Loucy (cell line): ENCODE data around the gene TIRAP.

Source experiments
- H2AFZ ChIP-seq: fragments of 200-600 bp; sonication (generic); 2 replicates; pipeline ENCODE4 v1.6.0; 2016; ENCODE audit warnings: antibody characterized with exemption, mild to moderate bottlenecking, low read length, moderate library complexity
- H3F3A ChIP-seq: fragments of 200-600 bp; 2 replicates; pipeline ENCODE4 v1.6.0; 2016; ENCODE audit warnings: antibody characterized with exemption, low read depth, mild to moderate bottlenecking
- H3K27me3 ChIP-seq: fragments of 200-600 bp; sonication (generic); 2 replicates; pipeline ENCODE4 v1.6.1; 2014; ENCODE audit warnings: low read length, mild to moderate bottlenecking; ENCODE audit not compliant: insufficient read depth, poor library complexity, severe bottlenecking
- H3K36me3 ChIP-seq: fragments of 200-600 bp; sonication (generic); 2 replicates; pipeline ENCODE4 v1.6.1; 2016; ENCODE audit warnings: low read length; ENCODE audit not compliant: insufficient read depth
- H3K4me1 ChIP-seq: fragments of 200-600 bp; sonication (generic); 2 replicates; pipeline ENCODE4 v1.5.1; 2014; ENCODE audit warnings: low read length, mild to moderate bottlenecking; ENCODE audit not compliant: insufficient read depth, poor library complexity, severe bottlenecking
- H3K4me2 ChIP-seq: fragments of 200-600 bp; sonication (generic); 2 replicates; pipeline ENCODE4 v1.6.0; 2014; ENCODE audit warnings: antibody characterized with exemption, low read length, low read depth, mild to moderate bottlenecking; ENCODE audit not compliant: poor library complexity, severe bottlenecking
- H3K4me3 ChIP-seq: fragments of 200-600 bp; sonication (generic); 2 replicates; pipeline ENCODE4 v1.5.1; 2014; ENCODE audit warnings: low read length, mild to moderate bottlenecking, mixed read lengths; ENCODE audit not compliant: poor library complexity, severe bottlenecking
- H3K79me2 ChIP-seq: fragments of 200-600 bp; sonication (generic); 2 replicates; pipeline ENCODE4 v1.6.1; 2014; ENCODE audit warnings: low read length; ENCODE audit not compliant: insufficient read depth
- H3K9ac ChIP-seq: fragments of 200-600 bp; sonication (generic); 2 replicates; pipeline ENCODE4 v1.6.0; 2014; ENCODE audit warnings: mild to moderate bottlenecking, low read depth, low read length, moderate library complexity; ENCODE audit not compliant: poor library complexity, severe bottlenecking
- H3K9me2 ChIP-seq: fragments of 200-600 bp; sonication (generic); replicated peaks from 2 replicates; pipeline ENCODE4 v1.6.1; 2016; ENCODE audit warnings: low read depth, low read length, mixed read lengths
- H3K9me3 ChIP-seq: fragments of 200-600 bp; sonication (generic); 2 replicates; pipeline ENCODE4 v1.6.1; 2014; ENCODE audit warnings: mild to moderate bottlenecking, antibody characterized with exemption, low read length, low read depth; ENCODE audit not compliant: insufficient read depth
- H4K20me1 ChIP-seq: fragments of 200-600 bp; sonication (generic); 2 replicates; pipeline ENCODE4 v1.6.0; 2014; ENCODE audit warnings: antibody characterized with exemption, low read length, mild to moderate bottlenecking; ENCODE audit not compliant: insufficient read depth, poor library complexity, severe bottlenecking
- CTCF ChIP-seq: fragments of 200-600 bp; sonication (generic); conservative IDR thresholded peaks from 2 replicates; pipeline ENCODE4 v1.5.1; 2014; ENCODE audit warnings: mild to moderate bottlenecking, antibody characterized with exemption, low read length
- EZH2phosphoT487 ChIP-seq: fragments of 200-600 bp; IDR thresholded peaks from 2 replicates; pipeline ENCODE4 v1.6.1; 2018; ENCODE audit warnings: antibody characterized with exemption, mild to moderate bottlenecking, moderate library complexity, borderline replicate concordance

The TIRAP gene

DNA sequence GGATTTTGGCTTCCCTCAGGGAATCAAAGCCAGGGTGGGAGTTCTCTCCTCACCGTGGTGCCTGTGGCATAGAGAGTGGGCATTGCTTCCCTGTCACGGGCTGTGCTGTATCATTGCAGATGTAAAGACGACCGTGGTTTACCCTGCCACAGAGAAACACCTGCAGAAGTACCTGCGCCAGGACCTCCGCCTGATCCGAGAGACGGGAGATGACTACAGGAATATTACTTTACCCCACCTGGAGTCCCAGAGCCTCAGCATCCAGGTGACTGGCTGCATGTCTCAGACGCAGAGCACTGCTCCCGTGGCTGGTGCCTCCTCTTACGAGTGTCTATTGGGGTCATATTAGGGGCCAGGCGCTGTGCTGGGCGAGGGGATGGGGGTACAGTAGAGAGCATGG lies 48.4 kb downstream of the TIRAP start:
- H3K4me3 ChIP-seq = no peak overlapping the region
- H3F3A ChIP-seq = no peaks in the 10 kb centered on the region
- no peaks in the 10 kb centered on the region for H3K9me2 ChIP-seq
- H3K27me3 ChIP-seq = no peaks in the 10 kb centered on the region
- H3K4me1 ChIP-seq = peaks cover 13% of the 10 kb centered on the region
- peaks cover 14% of the 10 kb centered on the region; the same call in 1 of the 2 replicates for H3K79me2 ChIP-seq
- H3K9me3 ChIP-seq = no peaks in the 10 kb centered on the region
- H3K4me2 ChIP-seq = no peak overlapping the region
- H4K20me1 ChIP-seq = no peaks in the 10 kb centered on the region
- no peak for TF ChIP-seq EZH2phosphoT487
- no peak for TF ChIP-seq CTCF
- no peak overlapping the region for H3K9ac ChIP-seq
- H3K36me3 ChIP-seq = peaks cover 39% of the 10 kb centered on the region; the same call in 1 of the 2 replicates
- no peak overlapping the region for H2AFZ ChIP-seq

DNA sequence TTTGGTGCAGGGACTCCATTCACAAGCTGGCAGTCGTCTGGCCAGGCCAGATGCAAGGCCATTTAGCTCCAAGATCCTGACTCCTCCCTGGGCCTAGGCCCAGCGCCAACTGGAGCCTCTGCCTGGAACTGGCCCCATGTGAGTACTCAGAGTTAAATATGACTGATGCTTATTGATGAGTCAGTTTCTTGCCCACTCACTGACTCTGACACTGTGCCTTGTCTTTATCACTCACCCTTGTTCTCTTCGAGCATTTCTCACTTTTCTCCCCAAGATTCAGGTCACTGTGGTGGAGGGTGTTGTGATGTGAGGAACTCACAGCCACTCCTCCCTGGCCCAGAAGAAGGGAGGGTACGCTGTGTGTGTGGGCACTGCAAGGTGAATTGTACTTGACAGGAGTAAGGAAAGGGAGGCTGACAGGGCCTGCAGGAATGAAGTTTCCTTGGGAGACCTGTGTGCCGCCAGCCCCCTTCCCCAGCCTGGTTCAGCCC lies 49.4 kb downstream of the TIRAP start:
- Histone ChIP-seq H3K4me2 (no peak overlapping the region), H3K9me2 (no peaks in the 10 kb centered on the region), H3K4me3 (no peak overlapping the region), H2AFZ (no peak overlapping the region), H4K20me1 (no peaks in the 10 kb centered on the region), H3K9me3 (no peaks in the 10 kb centered on the region), H3K9ac (no peak overlapping the region), H3F3A (no peaks in the 10 kb centered on the region), H3K79me2 (peaks cover 10% of the 10 kb centered on the region; the same call in 1 of the 2 replicates), H3K27me3 (no peaks in the 10 kb centered on the region), H3K36me3 (peaks cover 39% of the 10 kb centered on the region; the same call in 1 of the 2 replicates), H3K4me1 (peaks cover 23% of the 10 kb centered on the region)
- no peak for TF ChIP-seq CTCF
- no peak for TF ChIP-seq EZH2phosphoT487

GRCh38 chr11:126333142-126333541 lies 50.2 kb downstream of the TIRAP start:
- H3K79me2 ChIP-seq = peaks cover 5% of the 10 kb centered on the region; the same call in 1 of the 2 replicates
- no peak overlapping the region for H3K9ac ChIP-seq
- no peak overlapping the region for H3K4me2 ChIP-seq
- H3F3A ChIP-seq = no peaks in the 10 kb centered on the region
- H2AFZ ChIP-seq = no peak overlapping the region
- H3K4me1 ChIP-seq = peaks cover 23% of the 10 kb centered on the region
- H3K36me3 ChIP-seq = peaks cover 41% of the 10 kb centered on the region; the same call in 1 of the 2 replicates
- H4K20me1 ChIP-seq = no peaks in the 10 kb centered on the region
- TF ChIP-seq CTCF (no peak), EZH2phosphoT487 (no peak)
- no peak overlapping the region for H3K4me3 ChIP-seq
- H3K9me3 ChIP-seq = no peaks in the 10 kb centered on the region
- H3K27me3 ChIP-seq = no peaks in the 10 kb centered on the region
- no peaks in the 10 kb centered on the region for H3K9me2 ChIP-seq
